Mesenchymal stem cell (in vitro differentiated cells and primary cell): ENCODE measurements around the gene AKNAD1.
A peak's percentile ranks its signal among the peaks of the same experiment; 100 is the strongest.

Experiments used
- DNase-seq: peaks from one replicate; pipeline ENCODE4 v3.0.0-alpha.2; 2013
- H2AFZ ChIP-seq: one replicate; pipeline ENCODE4 v1.6.1; 2013; ENCODE audit warnings: low read depth, mild to moderate bottlenecking, control low read depth, inconsistent platforms, low read length, moderate library complexity
- H2AK5ac ChIP-seq: 2 replicates; pipeline ENCODE4 v1.6.1; 2013; ENCODE audit warnings: low read length, moderate library complexity, mild to moderate bottlenecking, inconsistent platforms; ENCODE audit not compliant: severe bottlenecking
- H2BK120ac ChIP-seq: one replicate; pipeline ENCODE4 v1.6.1; 2013; ENCODE audit warnings: low read depth, mild to moderate bottlenecking, inconsistent platforms, low read length, moderate library complexity
- H2BK12ac ChIP-seq, 2 experiments: one replicate each; pipeline ENCODE4 v1.6.1; 2013; ENCODE audit warnings: inconsistent platforms in 2 of 2, low read length in 2 of 2, mild to moderate bottlenecking in 2 of 2, moderate library complexity in 2 of 2, control low read depth in 1 of 2
- H2BK15ac ChIP-seq: one replicate; pipeline ENCODE4 v1.6.1; 2013; ENCODE audit warnings: mild to moderate bottlenecking, low read depth, inconsistent platforms; ENCODE audit not compliant: poor library complexity, severe bottlenecking
- H2BK5ac ChIP-seq: 2 replicates; pipeline ENCODE4 v1.6.1; 2013; ENCODE audit warnings: low read depth, mild to moderate bottlenecking, low read length, control low read depth, inconsistent platforms; ENCODE audit not compliant: poor library complexity, severe bottlenecking
- H3K14ac ChIP-seq, 2 experiments: one replicate each; pipeline ENCODE4 v1.6.1; 2013; ENCODE audit warnings: inconsistent platforms in 2 of 2, low read length in 2 of 2, control low read depth in 1 of 2, mild to moderate bottlenecking in 1 of 2, moderate library complexity in 1 of 2
- H3K18ac ChIP-seq, 2 experiments: one replicate each; pipeline ENCODE4 v1.6.1; 2013; ENCODE audit warnings: inconsistent platforms in 2 of 2, low read length in 2 of 2, control low read depth in 1 of 2, low read depth in 1 of 2, mild to moderate bottlenecking in 1 of 2
- H3K23ac ChIP-seq, 2 experiments: one replicate each; pipeline ENCODE4 v1.6.1; 2013; ENCODE audit warnings: inconsistent platforms in 2 of 2, low read length in 2 of 2, mild to moderate bottlenecking in 2 of 2, moderate library complexity in 2 of 2, control low read depth in 1 of 2
- H3K27ac ChIP-seq: 2 replicates; pipeline ENCODE4 v1.5.1; 2013; ENCODE audit warnings: mild to moderate bottlenecking, moderate library complexity, low read length, control low read depth, inconsistent platforms; ENCODE audit not compliant: poor library complexity, severe bottlenecking
- H3K27me3 ChIP-seq, 2 experiments: 2 replicates each; pipeline versions ENCODE4 v1.6.1 to v1.7.0; 2013; ENCODE audit warnings: low read length in 2 of 2, mild to moderate bottlenecking in 2 of 2, moderate library complexity in 2 of 2, control low read depth in 1 of 2, inconsistent platforms in 1 of 2; ENCODE audit not compliant: control insufficient read depth in 1 of 2, insufficient read depth in 1 of 2
- H3K36me3 ChIP-seq, 2 experiments: 2 replicates each; pipeline versions ENCODE4 v1.6.1 to v1.7.0; 2013; ENCODE audit warnings: low read length in 2 of 2, control low read depth in 1 of 2, inconsistent platforms in 1 of 2, low read depth in 1 of 2, mild to moderate bottlenecking in 1 of 2; ENCODE audit not compliant: insufficient read depth in 2 of 2, control insufficient read depth in 1 of 2
- H3K4ac ChIP-seq, 2 experiments: one replicate each; pipeline ENCODE4 v1.6.1; 2013; ENCODE audit warnings: inconsistent platforms in 2 of 2, low read length in 2 of 2, mild to moderate bottlenecking in 2 of 2, moderate library complexity in 2 of 2, control low read depth in 1 of 2, low read depth in 1 of 2
- H3K4me1 ChIP-seq: 2 replicates; pipeline ENCODE4 v1.6.1; 2013; ENCODE audit warnings: low read depth, low read length, control low read depth; ENCODE audit not compliant: control insufficient read depth, insufficient read depth
- H3K4me2 ChIP-seq: 2 replicates; pipeline ENCODE4 v1.6.1; 2013; ENCODE audit warnings: low read length, mild to moderate bottlenecking, inconsistent platforms; ENCODE audit not compliant: poor library complexity, severe bottlenecking
- H3K4me3 ChIP-seq, 2 experiments: 2 replicates each; pipeline versions ENCODE4 v1.5.1 to v1.7.0; 2013; ENCODE audit warnings: low read length in 2 of 2, mild to moderate bottlenecking in 2 of 2, control low read depth in 1 of 2, low read depth in 1 of 2; ENCODE audit not compliant: insufficient read depth in 1 of 2
- H3K79me1 ChIP-seq: replicated peaks from 2 replicates; pipeline ENCODE4 v1.6.1; 2013; ENCODE audit warnings: mild to moderate bottlenecking, control low read depth, low read length, inconsistent platforms; ENCODE audit not compliant: poor library complexity, severe bottlenecking
- H3K9ac ChIP-seq: 2 replicates; pipeline ENCODE4 v1.7.0; 2013; ENCODE audit warnings: mild to moderate bottlenecking, low read length, moderate library complexity
- H3K9me3 ChIP-seq: 2 replicates; pipeline ENCODE4 v1.7.0; 2013; ENCODE audit warnings: mild to moderate bottlenecking, low read length; ENCODE audit not compliant: control insufficient read depth
- H4K8ac ChIP-seq: one replicate; pipeline ENCODE4 v1.6.1; 2013; ENCODE audit warnings: inconsistent platforms, mild to moderate bottlenecking, low read length, moderate library complexity
- H4K91ac ChIP-seq: one replicate; pipeline ENCODE4 v1.6.1; 2013; ENCODE audit warnings: mild to moderate bottlenecking, low read length, inconsistent platforms
- WGBS: methylation state at CpG from one replicate; pipeline ENCODE4 v1.1.7; 2013; ENCODE audit warnings: mixed read lengths; 5-methylcytosine and 5-hydroxymethylcytosine counted together

Gene AKNAD1

DNA sequence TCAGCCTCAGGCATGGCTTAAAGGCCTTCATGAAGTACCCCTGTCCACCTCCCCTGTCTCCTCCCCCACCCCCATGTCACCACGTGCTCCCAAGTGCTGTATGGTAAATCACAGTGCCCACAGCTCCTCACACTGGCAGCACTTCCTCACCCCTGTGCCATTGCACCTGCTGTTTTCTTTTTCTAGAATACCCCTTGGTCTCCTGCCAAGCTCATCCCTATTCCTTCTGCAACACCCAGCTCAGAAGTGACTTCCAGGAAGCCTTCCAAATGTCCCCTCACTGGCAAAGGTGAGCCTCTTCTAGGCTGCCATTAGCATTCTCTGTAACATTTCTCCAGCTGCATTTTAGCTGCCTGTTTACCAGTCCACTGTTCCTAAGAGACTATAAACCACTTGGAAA is 9.4 kb downstream of the AKNAD1 start:
- Histone ChIP-seq H3K79me1 (no peaks in the 10 kb centered on the region), H3K4me3 (no peak overlapping the region), H3K18ac (no peak overlapping the region), H4K91ac (no peak overlapping the region), H2BK120ac (no peak overlapping the region), H3K36me3 (no peaks in the 10 kb centered on the region), H3K9me3 (no peaks in the 10 kb centered on the region), H2AFZ (no peak overlapping the region), H3K23ac (peak overlapping the region in 1 of 2 experiments; percentile 60), H2BK5ac (no peak overlapping the region), H3K27me3 (no peaks in the 10 kb centered on the region), H3K14ac (no peak overlapping the region), H3K9ac (no peak overlapping the region), H3K4me2 (no peak overlapping the region), H3K4ac (no peak overlapping the region), H2AK5ac (no peak overlapping the region), H2BK15ac (no peak overlapping the region), H3K27ac (no peak overlapping the region), H3K4me1 (no peaks in the 10 kb centered on the region), H2BK12ac (no peak overlapping the region), H4K8ac (no peak overlapping the region)
- 96% methylated on average over 1 of the region's 1 CpG for WGBS
- DNase-seq, result no peak

- H2AK5ac ChIP-seq, result no peak overlapping the region
- 74% methylated on average over 6 of the region's 6 CpGs for WGBS
- no peak overlapping the region for H2BK5ac ChIP-seq
- H2BK15ac ChIP-seq, result no peak overlapping the region
- no peaks in the 10 kb centered on the region for H3K79me1 ChIP-seq
- H3K23ac ChIP-seq, result no peak overlapping the region
- H3K18ac ChIP-seq, result no peak overlapping the region
- H3K4me3 ChIP-seq, result no peak overlapping the region
- H3K9me3 ChIP-seq, result no peaks in the 10 kb centered on the region
- no peak overlapping the region for H3K4ac ChIP-seq
- no peak overlapping the region for H3K9ac ChIP-seq
- no peak overlapping the region for H4K91ac ChIP-seq
- no peak for DNase-seq
- H3K27me3 ChIP-seq, result no peaks in the 10 kb centered on the region
- no peak overlapping the region for H4K8ac ChIP-seq
- no peak overlapping the region for H3K27ac ChIP-seq
- no peak overlapping the region for H3K14ac ChIP-seq
- no peaks in the 10 kb centered on the region for H3K36me3 ChIP-seq
- H3K4me1 ChIP-seq, result no peaks in the 10 kb centered on the region
- no peak overlapping the region for H2AFZ ChIP-seq
- H2BK120ac ChIP-seq, result no peak overlapping the region
- no peak overlapping the region for H3K4me2 ChIP-seq
- H2BK12ac ChIP-seq, result no peak overlapping the region
Observed at GRCh38 chr1:108845991-108846390, 10.9 kb downstream of the AKNAD1 start.

GRCh38 chr1:108845446-108845845 is 11.4 kb downstream of the AKNAD1 start:
- Histone ChIP-seq H3K4me3 (no peak overlapping the region), H3K18ac (no peak overlapping the region), H2AK5ac (no peak overlapping the region), H3K4ac (no peak overlapping the region), H3K4me2 (no peak overlapping the region), H3K14ac (no peak overlapping the region), H3K27me3 (no peaks in the 10 kb centered on the region), H2BK5ac (no peak overlapping the region), H4K91ac (no peak overlapping the region), H2BK12ac (no peak overlapping the region), H3K9me3 (no peaks in the 10 kb centered on the region), H3K79me1 (no peaks in the 10 kb centered on the region), H2BK120ac (no peak overlapping the region), H4K8ac (no peak overlapping the region), H3K4me1 (no peaks in the 10 kb centered on the region), H3K9ac (no peak overlapping the region), H3K27ac (no peak overlapping the region), H3K36me3 (no peaks in the 10 kb centered on the region), H3K23ac (no peak overlapping the region), H2BK15ac (no peak overlapping the region), H2AFZ (no peak overlapping the region)
- WGBS, result 87% methylated on average over 4 of the region's 4 CpGs
- no peak for DNase-seq

DNA sequence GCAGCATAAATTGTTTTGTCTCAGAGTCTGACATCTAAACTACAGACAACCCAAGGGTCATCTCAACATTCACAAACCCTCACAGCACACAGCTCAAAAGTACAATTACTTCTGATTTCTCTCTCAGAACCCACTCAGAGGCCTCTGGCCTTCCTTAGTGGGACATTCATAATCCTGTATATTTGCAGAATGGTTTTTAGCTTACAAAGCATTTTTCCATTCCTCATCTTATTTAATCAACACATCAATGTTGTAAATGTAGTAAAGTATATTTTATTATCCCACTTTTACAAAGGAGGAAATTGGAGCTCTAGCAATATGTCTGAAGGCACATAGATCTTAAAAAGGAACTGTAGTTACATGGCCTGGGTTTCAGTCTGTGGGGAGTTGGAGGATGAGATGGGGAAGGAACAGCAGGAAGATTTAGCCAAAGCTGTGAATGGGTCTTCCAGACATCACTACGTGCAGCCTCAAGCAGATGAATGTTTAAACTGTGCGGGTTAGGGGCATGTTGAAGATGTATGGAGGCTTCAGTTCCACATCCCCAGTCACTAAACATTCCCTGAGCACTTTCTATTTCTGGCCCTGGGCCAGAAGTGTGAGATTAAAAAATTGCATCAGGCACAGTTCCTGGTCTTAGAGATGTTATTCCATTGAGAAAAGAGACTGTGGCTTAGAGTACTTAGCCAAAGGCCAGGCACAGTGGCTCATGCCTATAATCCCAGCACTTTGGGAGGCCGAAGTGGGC is 13.3 kb downstream of the AKNAD1 start:
- H2BK15ac ChIP-seq, result no peak overlapping the region
- no peak overlapping the region for H4K91ac ChIP-seq
- H3K4me2 ChIP-seq, result no peak overlapping the region

More for the DNA sequence above, 13.3 kb downstream of the AKNAD1 start:
- H3K27ac ChIP-seq, result no peak overlapping the region
- H3K27me3 ChIP-seq, result no peaks in the 10 kb centered on the region
- DNase-seq, result peak; percentile 12
- H3K4me1 ChIP-seq, result no peaks in the 10 kb centered on the region
- no peaks in the 10 kb centered on the region for H3K36me3 ChIP-seq
- no peak overlapping the region for H3K4ac ChIP-seq
- no peak overlapping the region for H2AFZ ChIP-seq
- WGBS, result 71% methylated on average over 1 of the region's 3 CpGs
- H3K79me1 ChIP-seq, result no peaks in the 10 kb centered on the region
- H3K14ac ChIP-seq, result no peak overlapping the region
- no peak overlapping the region for H2BK5ac ChIP-seq
- peak overlapping the region; percentile 39 for H4K8ac ChIP-seq
- peak overlapping the region in 1 of 2 experiments; percentile 41 for H3K23ac ChIP-seq
- no peak overlapping the region for H3K9ac ChIP-seq
- no peak overlapping the region for H3K4me3 ChIP-seq
- H3K18ac ChIP-seq, result no peak overlapping the region
- H2BK12ac ChIP-seq, result no peak overlapping the region
- no peak overlapping the region for H2BK120ac ChIP-seq
- H2AK5ac ChIP-seq, result no peak overlapping the region
- no peaks in the 10 kb centered on the region for H3K9me3 ChIP-seq
